Mucosa of descending colon (tissue), 3 donors: ENCODE measurements around the gene TCTA. TPM values are rescaled to one million over a fixed set of nuclear protein-coding genes. Genes with fewer than 3 reads are reported as not detected.

Source experiments
- ATAC-seq: fragments of 200-7000 bp; cut with Tn5 transposase; one replicate; pipeline ENCODE4 v1.9.1; 2020; ENCODE audit warnings: mild to moderate bottlenecking, moderate library complexity
- DNase-seq, 3 donors: peaks; one replicate each; pipeline ENCODE4 v3.0.0-alpha.2; 2020
- H3K36me3 ChIP-seq: fragments of 200-600 bp; one replicate; pipeline ENCODE4 v1.8.0; 2021; ENCODE audit warnings: low read depth, mild to moderate bottlenecking
- H3K4me1 ChIP-seq: fragments of 200-600 bp; one replicate; pipeline ENCODE4 v1.8.0; 2021; ENCODE audit warnings: low read depth, mild to moderate bottlenecking
- H3K4me3 ChIP-seq: fragments of 200-600 bp; one replicate; pipeline ENCODE4 v1.8.0; 2021; ENCODE audit warnings: mild to moderate bottlenecking
- H3K9me3 ChIP-seq: fragments of 200-600 bp; one replicate; pipeline ENCODE4 v1.8.0; 2021; ENCODE audit warnings: mild to moderate bottlenecking
- CTCF ChIP-seq: fragments of 200-600 bp; IDR thresholded peaks from one replicate; pipeline ENCODE4 v1.8.0; 2022; ENCODE audit warnings: antibody characterized with exemption, mild to moderate bottlenecking
- intact Hi-C, 2 donors: fragments of 100-400 bp; cut with DNase I in 1 of 2; cut with micrococcal nuclease in 1 of 2; formaldehyde crosslinking; loops; one replicate each; pipeline versions ENCODE4 v1.11.0 to v1.11.1; 2022; cut with DNase I, micrococcal nuclease
- total RNA-seq, 3 donors: library from RNA; stranded (reverse); fragmentation: NEBNext Ultra II Directional in 2 of 3; extraction: Animal tissue kit (Norgen Biotek cat#: 25700) in 2 of 3; gene quantifications; one replicate each; pipeline versions ENCODE4 v1.2.1 to v1.2.4, GENCODE V29; 2021 to 2023
- donor health status: DM: no; HTN: no; CAD: no; lungs with moderate emphysema.
- donor health status: DM: no; HTN: no; CAD: no.
- donor health status: DM: no; HTN: yes; CAD: no.

The TCTA gene
- total RNA-seq, 3 donors from 2014 or later: 31.6 to 44.4 (median 43.5) TPM

GRCh38 chr3:49427586-49427985, 15.4 kb downstream of the TCTA start:
- Histone ChIP-seq H3K9me3 (no peaks in the 10 kb centered on the region), H3K36me3 (no peaks in the 10 kb centered on the region), H3K4me3 (no peak overlapping the region), H3K4me1 (no peaks in the 10 kb centered on the region)
- TF ChIP-seq CTCF: no peak
- intact Hi-C loops: no loop called here
- ATAC-seq: no peak
- no peak for DNase-seq

DNA sequence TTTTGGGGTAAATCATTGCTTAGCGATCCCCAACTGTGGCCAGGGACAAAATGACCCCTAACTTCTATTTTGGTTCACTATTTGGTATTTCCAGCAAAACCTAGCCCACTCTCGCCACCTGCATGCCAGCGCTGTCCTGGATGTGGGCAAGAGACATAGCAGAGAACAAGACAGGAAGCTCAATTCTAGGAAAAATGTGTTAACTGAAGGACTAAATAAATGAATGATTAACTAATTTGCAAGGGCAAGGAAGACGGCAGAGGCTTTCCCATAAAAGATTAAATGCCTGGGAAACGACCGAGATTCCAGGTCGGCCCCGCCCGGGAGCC, 16.5 kb downstream of the TCTA start:
- Histone ChIP-seq H3K4me3 (peak overlapping the region; percentile 43), H3K36me3 (no peaks in the 10 kb centered on the region), H3K4me1 (no peaks in the 10 kb centered on the region), H3K9me3 (no peaks in the 10 kb centered on the region)
- intact Hi-C loops: no loop called here
- DNase-seq: no peak
- TF ChIP-seq CTCF: no peak
- ATAC-seq: no peak

DNA sequence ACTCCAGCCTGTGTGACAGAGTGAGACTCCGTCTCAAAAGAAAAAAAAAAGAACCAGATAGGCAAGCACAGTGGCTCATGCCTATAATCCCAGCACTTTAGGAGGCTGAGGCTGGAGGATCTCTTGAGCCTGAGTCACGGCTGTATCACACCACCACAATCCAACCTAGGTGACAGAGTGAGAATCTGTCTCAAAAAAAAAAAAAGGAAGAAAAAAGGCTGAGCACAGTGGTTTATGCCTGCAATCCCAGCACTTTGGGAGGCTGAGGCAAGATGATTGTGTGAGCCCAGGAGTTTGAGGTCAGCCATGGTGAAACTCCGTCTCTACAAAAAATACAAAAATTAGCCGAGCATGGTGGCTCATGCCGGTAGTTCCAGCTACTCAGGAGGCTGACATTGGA, 22.5 kb downstream of the TCTA start:
- intact Hi-C loops: no loop called here
- TF ChIP-seq CTCF: no peak
- Histone ChIP-seq H3K36me3 (no peaks in the 10 kb centered on the region), H3K9me3 (no peaks in the 10 kb centered on the region), H3K4me1 (no peaks in the 10 kb centered on the region), H3K4me3 (no peak overlapping the region)
- ATAC-seq (no peak), DNase-seq (no peak)

- Histone ChIP-seq H3K36me3 (no peaks in the 10 kb centered on the region), H3K4me1 (peaks cover 5% of the 10 kb centered on the region), H3K9me3 (no peaks in the 10 kb centered on the region), H3K4me3 (no peak overlapping the region)
- TF ChIP-seq CTCF: no peak
- intact Hi-C loops: no loop called here
- ATAC-seq (no peak), DNase-seq (no peak)
Observed at GRCh38 chr3:49445391-49445790, 33.2 kb downstream of the TCTA start.

- H3K4me3 ChIP-seq: no peak overlapping the region
- intact Hi-C loops: loop anchor here in 1 of 2 donors (10.0 kb wide), 1 partner anchor 289 kb away; the partner anchor contains the start of gene CCDC71
- H3K36me3 ChIP-seq: no peaks in the 10 kb centered on the region
- H3K9me3 ChIP-seq: no peaks in the 10 kb centered on the region
- H3K4me1 ChIP-seq: no peaks in the 10 kb centered on the region
- TF ChIP-seq CTCF: no peak
- no peak for ATAC-seq
- no peak for DNase-seq
Observed at GRCh38 chr3:49453621-49454020, 41.4 kb downstream of the TCTA start.

DNA sequence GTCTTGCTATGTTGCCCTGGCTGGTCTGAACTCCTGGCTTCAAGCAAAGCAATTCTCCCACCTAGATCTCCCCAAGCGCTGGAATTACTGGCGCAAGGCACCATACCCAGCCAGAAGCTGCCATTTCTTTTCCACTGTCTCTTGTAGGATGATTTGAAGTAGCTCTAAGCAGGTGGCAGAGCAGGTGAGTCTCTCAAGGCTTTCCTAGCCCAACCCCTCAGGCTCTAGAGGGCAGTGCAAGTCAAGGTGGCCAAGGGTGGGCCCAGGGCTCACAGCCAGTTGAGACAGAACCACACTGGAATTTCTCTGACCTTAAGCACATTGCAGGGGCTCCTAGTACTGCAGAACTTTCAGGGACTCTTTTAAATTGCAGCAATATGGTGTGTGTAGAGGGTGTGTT, 42.2 kb downstream of the TCTA start:
- H3K9me3 ChIP-seq: no peaks in the 10 kb centered on the region
- intact Hi-C loops: loop anchor here in 1 of 2 donors (10.0 kb wide), 1 partner anchor 290 kb away; the partner anchor contains the start of gene CCDC71
- H3K4me1 ChIP-seq: no peaks in the 10 kb centered on the region
- ATAC-seq: peak; percentile 61
- DNase-seq: peak in 1 of 3 donors; percentile 29
- H3K4me3 ChIP-seq: no peak overlapping the region
- no peaks in the 10 kb centered on the region for H3K36me3 ChIP-seq
- no peak for TF ChIP-seq CTCF
